ENCODE measurements around the gene SNX20. TPM values are rescaled to one million over a fixed set of nuclear protein-coding genes. Genes with fewer than 3 reads are reported as not detected.

The SNX20 gene
- total RNA-seq, 1 donor from 2014 or later, result not detected

Other genes starting within 250 kb of the SNX20 start
- 9.1 and 9.8 TPM in 2 replicates for gene NKD1, start 132.9 kb downstream of the SNX20 start, total RNA-seq
- not detected in 2 replicates for gene NOD2, start 12.3 kb upstream of the SNX20 start, total RNA-seq
- 34.2 and 36.1 TPM in 2 replicates for gene CYLD, start 60.8 kb upstream of the SNX20 start, total RNA-seq

All from astrocyte (in vitro differentiated cells and primary cell).